ENCODE measurements around the gene FASTKD3.

The FASTKD3 gene

DNA sequence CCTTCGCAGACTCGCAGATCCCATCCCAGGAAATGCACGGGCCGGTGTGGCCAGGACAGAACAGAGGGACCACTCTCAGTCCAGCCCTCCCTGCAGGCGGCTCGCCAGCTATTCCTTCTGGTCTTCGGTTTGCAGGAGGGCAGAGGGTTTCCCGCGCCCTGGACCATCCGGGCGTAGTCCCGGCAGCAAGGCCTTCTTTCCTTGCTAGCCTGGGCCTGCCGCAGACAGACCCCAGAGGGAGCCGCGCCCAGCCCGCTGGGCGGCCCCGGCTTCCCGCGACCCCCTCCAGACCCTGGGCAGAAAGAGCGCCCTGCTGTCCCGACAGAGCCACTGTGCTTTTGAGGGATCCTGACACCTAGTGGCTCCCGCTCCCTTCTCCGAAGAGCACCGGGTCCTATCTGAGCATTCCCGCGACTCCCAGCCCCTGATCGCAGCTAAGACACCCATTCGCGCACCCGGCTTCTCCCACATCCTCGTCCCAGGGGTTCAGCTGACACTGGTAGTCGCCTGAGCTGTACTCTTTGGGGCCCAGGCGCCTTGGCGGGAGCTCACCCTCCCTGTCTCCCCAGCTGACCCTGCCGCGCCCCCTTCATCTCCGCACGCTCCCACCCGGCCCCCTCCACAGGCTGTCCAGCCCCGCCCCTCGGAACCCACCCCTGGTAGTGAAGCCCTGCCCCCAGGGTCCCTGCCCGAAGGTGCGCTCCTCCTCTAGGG lies 19.0 kb downstream of the FASTKD3 start:
- DNase-seq (ENCODE audit: low read depth in 2 of 2): no peak

DNA sequence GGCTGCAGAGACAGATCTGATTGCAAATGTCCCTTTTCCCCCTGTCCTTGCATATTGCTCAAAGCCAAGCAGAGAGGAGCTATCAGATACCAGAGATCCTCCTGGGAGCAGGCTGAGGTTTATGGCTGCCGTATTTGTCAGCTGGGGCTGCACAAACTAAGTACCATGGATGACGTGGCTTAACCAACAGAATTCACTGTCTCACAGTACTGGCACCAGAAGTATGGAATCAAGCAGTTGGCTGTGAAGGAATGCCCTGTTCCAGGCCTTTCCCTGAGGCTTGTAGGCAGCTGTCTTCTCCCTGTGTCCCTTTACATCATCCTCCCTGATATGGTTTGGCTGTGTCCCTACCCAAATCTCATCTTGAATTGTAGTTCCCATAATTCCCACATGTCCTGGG lies 20.5 kb downstream of the FASTKD3 start:
- DNase-seq (ENCODE audit: low read depth in 2 of 2): no peak

DNA sequence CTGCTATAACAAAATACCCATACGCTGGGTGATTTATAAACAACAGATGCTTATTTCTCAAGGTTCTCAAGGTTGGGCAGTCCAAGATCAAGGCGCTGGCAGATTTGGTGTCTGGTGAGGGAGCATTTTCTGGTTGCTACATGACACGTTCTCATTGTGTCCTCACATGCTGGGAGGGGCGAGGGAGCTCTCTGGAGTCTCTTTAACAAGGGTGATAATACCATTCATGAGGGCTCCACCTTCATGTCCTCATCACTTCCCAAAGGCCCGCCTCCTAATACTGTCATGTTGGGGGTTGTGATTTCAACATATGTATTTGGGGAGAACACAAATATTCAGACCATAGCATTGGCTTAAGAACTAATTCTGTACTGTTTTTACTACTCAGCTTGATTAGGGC lies 22.5 kb downstream of the FASTKD3 start:
- DNase-seq (ENCODE audit: low read depth in 2 of 2): no peak

DNA sequence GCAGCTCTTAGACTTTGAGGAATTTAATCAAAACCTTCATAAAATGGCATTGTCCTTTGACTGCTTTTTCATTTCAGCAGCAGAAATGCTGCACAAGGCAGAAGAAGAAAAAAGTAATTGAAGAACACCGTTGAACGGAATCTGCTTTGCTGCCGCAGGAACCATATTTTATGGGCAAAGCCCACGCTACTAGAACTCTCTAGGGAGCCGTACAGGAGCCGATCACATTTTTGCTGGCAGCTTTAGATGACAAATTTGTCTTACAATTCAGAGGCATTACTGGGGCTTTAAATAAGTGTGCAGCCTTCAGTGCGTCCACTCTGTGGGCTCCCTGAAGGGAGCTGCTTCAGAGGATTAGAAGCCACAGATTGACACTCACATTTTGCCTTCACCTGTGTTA lies 23.3 kb downstream of the FASTKD3 start:
- DNase-seq (ENCODE audit: low read depth in 2 of 2): no peak

DNA sequence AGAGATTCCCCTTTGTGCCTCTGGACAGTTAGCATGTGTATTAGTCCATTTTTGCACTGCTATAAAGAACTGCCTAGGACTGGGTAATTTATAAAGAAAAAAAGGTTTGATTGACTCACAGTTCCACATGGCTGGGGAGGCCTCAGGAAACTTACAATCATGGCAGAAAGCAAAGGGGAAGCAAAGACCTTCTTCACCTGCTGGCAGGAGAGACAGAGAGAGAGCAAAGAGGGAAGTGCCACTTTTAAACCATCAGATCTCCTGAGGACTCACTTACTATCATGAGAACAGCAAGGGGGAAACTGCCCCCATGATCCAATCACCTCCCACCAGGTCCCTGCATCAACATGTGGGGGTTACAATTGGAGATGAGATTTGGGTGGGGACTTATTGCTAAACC lies 23.9 kb downstream of the FASTKD3 start:
- DNase-seq (ENCODE audit: low read depth in 2 of 2): no peak

DNA sequence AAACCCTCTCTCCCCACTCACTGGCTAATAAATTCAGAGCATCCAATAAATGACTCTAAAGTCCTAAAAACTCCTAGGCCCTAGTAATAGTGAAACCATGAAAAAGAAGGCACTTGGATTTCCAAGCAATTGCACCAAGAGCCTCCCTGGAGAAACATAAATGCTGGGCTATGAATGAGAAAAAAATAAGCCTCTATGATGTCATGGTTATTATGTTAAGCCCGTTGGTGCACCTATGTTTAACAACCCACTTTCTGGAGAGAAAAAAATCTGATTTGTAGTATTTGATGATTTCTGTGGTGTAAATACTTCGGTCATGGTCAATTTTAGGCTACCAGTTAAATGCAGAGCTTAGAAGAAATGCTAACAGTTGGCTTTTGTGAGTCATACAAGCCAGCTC lies 26.3 kb downstream of the FASTKD3 start:
- DNase-seq (ENCODE audit: low read depth in 2 of 2): no peak

DNA sequence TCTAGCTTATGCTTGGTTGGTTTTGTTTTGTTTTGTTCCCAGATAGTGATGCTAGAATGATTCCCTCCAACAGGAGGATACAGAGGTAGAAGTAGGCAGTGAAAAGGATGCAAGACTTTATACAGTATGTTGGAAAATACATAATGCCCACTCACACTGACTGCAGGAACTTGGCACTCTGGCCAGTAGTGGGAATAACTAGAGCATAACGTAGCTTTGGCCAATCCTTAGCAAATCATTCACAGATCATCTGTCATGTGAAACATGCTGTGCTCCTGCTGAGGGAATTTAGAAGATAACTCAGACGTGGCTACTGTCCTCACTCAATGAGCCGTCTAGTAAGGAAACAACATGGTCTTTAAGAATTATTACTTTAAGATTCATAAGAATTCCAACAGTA lies 31.4 kb downstream of the FASTKD3 start:
- no peak for DNase-seq (ENCODE audit: low read depth in 2 of 2)

DNA sequence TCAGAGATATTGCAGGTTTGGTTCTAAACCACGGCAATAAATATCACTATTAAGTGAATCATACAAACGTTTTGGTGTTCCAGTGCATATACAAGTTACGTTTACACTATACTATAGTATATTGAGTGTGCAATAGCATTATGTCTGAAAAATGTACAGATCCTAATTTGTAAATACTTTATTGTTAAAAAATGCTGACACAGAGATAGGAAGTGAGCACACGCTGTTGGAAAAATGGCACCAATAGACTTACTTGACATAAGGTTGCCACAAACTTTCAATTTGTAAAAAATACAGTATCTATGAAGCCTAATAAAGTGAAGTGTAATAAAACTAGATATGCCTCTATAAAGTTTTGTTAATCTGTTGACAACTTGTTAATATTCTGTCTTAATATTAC lies 33.8 kb downstream of the FASTKD3 start:
- DNase-seq (ENCODE audit: low read depth in 2 of 2): no peak

DNA sequence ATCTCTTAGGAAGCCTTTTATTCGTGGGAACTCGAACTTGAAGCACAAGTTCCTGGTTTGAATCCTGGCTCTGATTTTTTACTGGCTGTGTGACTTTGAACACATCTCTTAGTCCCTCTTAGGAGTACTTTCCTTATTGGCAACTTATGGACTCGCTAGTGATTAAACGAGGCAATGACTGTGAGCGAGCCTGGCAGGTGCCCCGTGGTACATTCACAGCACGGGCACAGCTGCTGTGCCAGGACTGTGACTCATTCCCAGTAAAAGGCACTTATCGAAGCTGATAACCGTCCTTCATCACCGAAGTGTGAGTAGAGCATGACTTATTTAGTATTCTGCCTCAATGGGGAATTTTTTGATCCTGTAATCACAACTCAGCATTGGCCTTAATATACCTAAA lies 40.6 kb downstream of the FASTKD3 start:
- no peak for DNase-seq (ENCODE audit: low read depth in 2 of 2)

DNA sequence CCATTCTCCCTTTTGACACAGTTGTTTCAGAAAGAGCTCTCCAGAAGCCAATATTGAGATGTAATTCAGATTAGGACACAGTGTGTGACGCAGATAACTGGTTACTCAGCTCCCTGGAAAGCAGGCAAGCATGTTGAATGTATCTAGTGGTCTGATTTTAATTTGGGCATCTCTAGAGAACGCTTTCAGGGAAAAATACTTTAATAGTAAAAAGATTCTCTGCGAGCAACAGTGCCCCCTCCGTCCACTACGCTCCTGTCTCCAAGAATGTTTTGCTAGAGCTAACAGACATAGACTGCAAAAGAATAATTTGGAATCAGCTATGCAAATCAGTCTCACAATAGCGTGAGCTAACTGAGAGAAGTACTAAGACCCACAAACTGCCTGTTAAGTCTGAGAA lies 41.2 kb downstream of the FASTKD3 start:
- DNase-seq (ENCODE audit: low read depth in 2 of 2): no peak

DNA sequence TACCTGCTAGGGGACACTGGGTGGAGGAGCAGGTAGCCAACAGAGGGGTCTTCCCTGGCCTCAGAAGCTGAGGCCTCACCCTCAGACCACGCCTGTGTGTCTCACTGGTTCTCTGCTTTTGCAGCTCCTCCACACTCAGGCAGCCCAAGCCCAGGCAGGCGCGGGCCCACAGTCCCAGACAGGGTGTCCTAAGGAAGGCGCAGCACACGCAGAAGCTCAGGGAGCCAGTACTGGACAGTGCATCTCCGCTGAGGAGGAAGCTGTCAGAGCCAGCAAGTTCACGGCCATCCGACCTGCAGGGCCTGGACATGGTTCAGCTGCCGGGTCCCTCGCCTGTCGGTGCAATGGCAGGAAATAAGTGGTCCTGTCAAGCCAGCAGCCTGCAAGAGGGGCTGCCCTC lies 43.2 kb downstream of the FASTKD3 start:
- no peak for DNase-seq (ENCODE audit: low read depth in 2 of 2)

DNA sequence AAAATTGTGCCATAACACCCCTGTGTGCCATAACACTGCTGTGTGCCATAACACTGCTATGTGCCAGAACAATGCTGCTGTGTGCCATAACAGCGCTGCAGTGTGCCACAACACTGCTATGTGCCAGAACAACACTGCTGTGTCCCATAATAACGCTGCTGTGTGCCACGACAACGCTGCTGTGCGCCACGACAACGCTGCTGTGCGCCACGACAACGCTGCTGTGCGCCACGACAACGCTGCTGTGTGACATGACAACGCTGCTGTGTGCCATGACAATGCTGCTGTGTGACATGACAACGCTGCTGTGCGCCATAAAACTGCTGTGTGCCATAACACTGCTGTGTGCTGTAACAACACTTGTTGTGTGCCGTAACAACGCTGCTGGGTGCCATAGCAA lies 43.8 kb downstream of the FASTKD3 start:
- DNase-seq (ENCODE audit: low read depth in 2 of 2): no peak

DNA sequence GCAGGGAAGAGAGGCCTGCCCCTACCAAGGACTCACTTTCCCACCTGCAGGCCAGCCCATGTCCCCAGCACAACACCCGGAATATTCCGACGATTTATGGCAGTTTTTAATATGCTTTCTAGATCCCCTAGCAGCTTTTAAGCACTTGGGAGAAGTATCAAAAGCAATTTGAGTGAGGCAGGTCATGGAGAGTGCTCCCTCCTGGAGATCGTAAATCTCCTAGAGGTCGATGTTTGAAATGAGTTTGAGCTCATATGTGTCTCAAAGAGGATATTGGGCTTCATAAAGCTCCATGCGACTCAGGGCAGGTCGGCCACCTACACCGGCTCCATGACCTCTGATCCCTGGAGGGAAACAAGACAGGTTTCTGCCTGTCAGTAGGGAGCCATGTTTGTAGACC lies 45.2 kb downstream of the FASTKD3 start:
- no peak for DNase-seq (ENCODE audit: low read depth in 2 of 2)

DNA sequence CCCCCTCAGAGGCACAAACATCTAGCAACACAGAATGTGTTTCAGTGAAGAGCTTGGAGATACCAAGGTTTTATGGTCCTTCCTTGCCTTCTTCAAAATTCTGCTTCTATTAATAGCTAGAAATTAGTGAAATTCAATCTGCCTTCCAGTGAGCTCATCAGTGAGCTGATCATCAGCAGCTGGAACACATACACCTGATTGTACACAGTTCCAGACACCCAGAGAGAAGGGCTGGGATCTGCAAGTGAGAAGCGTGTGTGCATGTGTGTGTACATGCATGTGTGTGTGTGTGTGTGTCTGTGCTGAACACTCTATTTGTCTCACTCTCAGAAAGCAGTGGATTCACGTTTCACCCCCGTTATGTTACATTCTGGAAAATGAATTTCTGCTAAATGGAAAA lies 46.4 kb downstream of the FASTKD3 start:
- no peak for DNase-seq (ENCODE audit: low read depth in 2 of 2)

DNA sequence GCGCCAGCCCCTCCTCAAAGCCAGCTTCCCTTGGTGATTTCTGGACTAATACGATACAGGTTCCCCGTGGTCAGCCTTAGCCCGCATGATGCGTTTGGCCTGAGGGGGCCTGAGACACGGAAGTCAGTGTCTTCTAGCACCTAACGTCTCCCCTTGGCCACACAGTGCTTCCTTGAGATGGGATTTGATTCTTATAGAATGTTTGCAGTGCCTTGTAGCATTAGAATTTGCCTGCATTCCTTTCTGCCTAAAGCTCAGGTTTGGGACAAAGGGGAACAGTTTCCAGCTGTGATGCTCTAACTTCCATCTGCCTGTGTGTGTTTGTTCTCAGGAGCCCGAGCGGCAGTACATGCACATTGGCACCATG lies 52.3 kb downstream of the FASTKD3 start:
- no peak for DNase-seq (ENCODE audit: low read depth in 2 of 2)

DNA sequence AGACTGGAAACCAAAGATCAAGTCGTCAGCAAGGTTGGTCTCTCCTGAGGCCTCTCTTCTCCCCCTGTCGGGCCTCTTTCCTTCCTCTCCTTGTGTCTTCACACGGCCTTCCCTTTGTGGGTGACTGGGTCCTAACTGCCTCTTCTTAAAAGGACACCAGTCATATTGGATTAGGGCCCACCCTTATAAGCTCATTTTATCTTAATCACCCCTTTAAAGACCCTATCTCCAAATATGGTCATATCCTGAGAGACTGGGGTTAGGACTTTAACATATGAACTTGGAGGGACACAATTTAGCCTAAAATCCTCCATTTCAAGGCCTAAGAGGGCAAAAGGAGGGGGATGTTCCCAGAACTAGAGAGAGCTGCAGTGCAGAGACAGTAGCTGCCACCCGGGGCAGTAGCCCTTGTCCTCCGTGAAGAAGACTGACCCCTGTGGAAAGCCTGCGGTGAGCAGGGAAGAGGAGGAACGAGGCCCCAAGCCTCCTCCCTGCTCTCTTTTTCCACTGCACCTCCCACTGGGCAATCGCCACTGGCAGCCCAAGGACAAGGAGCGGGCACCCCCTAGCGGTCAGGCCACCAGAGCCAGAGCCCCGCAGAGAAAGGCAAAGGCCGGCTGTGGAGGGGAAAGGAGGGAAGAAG lies 52.8 kb downstream of the FASTKD3 start:
- peak; percentile 62 to 70 for DNase-seq (ENCODE audit: low read depth in 2 of 2)

DNA sequence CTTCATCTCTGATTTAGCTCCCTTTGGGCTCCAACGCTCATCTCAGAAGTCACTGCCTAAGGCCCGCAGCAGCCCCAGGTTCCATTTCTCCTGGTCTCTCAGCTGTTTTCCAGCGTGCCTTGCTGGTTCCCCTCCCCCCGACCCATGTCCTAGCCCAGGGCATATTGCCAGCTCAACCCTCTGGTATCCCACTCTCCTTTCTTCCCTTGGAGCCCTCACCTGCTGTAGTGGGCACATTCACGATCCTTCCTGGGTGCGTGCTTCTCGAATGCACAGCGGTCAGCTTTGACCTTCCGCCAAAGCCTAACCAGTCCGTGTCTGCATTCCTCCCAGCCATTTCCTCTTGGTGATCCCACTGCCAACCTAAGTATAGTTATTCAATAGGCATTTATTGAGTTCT lies 54.0 kb downstream of the FASTKD3 start:
- no peak for DNase-seq (ENCODE audit: low read depth in 2 of 2)

DNA sequence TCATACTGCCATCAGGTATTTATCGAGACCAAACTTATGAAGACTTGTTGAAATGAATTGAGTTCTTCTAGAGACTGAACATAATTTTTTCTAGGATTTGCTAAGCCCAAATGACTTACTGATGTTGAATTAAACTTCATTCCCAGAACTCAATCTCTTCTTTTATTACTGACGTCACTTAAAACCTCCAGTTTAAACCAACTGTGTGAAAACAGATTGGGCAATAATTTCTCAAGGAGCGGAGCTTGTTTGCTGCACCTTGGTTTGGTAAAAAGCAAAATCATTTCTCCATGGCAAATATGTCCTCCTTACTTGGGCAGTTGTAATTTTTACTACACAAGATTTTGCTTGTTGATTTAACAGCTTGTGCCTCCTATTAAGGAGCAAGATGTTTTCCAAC lies 55.3 kb downstream of the FASTKD3 start:
- no peak for DNase-seq (ENCODE audit: low read depth in 2 of 2)

DNA sequence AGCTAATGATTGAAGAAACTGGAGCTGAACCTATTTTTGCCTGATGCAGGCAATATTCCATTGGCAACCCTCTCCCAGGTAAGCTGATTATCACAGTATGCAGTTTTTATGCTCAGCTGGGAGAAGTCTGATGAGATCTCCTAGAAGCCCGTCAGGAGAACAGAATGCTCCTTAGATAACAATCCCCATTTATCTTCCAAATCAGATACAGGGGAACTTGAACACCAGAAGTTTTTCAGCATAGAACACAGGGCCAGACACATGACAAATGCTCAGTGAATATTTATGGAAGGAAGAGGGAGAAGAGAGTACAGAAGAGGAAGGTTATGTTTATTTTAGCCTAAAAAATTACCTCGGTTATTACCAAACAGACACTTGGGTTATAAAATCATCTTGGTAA lies 55.8 kb downstream of the FASTKD3 start:
- no peak for DNase-seq (ENCODE audit: low read depth in 2 of 2)

DNA sequence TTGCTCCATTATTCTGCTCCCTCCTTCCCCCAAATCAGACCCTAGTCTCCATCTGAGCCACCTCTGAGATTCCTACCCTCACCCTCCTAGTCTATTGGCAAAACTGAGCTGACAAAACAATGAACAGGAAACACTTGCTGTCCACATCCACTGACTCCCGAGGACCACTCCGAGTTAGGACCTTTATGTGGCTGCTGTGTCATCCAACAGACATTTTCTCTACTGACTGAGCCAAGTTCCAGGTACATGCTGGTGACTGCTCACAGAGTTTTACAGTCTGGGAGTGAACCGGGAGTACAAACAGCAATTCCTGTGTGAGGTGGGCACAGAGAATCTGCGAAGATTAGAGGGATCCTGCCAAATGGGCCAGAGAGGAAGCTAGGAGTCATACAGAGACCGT lies 57.1 kb downstream of the FASTKD3 start:
- DNase-seq (ENCODE audit: low read depth in 2 of 2): no peak
